SK-N-SH treated with all-trans-retinoic acid at 6 μM for 48 hours (cell line): ENCODE measurements around the gene RAB9B.
A peak's percentile ranks its signal among the peaks of the same experiment; 100 is the strongest.

Experiments
- ATAC-seq: fragments of 200-7000 bp; cut with Tn5 transposase; 3 replicates; pipeline ENCODE4 v1.9.1; 2020; ENCODE audit warnings: mild to moderate bottlenecking, moderate library complexity
- ARNTL ChIP-seq: fragments of 450-650 bp; formaldehyde crosslinking; IDR thresholded peaks from 2 replicates; pipeline ENCODE4 v1.5.0; 2020; ENCODE audit warnings: low read depth, mild to moderate bottlenecking, moderate library complexity, borderline replicate concordance
- BACH2 ChIP-seq: fragments of 250-450 bp; sonication (Bioruptor Pico); IDR thresholded peaks from 2 replicates; pipeline ENCODE4 v1.9.0; 2021; ENCODE audit warnings: mild to moderate bottlenecking, borderline replicate concordance
- CREB5 ChIP-seq: fragments of 250-450 bp; sonication (Bioruptor Pico); IDR thresholded peaks from 2 replicates; pipeline ENCODE4 v1.5.1; 2020; ENCODE audit warnings: low read depth, mild to moderate bottlenecking, moderate library complexity
- CSRNP3 ChIP-seq: fragments of 250-450 bp; sonication (Bioruptor Pico); IDR thresholded peaks from 2 replicates; pipeline ENCODE4 v1.5.1; 2021; ENCODE audit warnings: mild to moderate bottlenecking, moderate library complexity
- ISL1 ChIP-seq: fragments of 250-450 bp; sonication (Bioruptor Pico); IDR thresholded peaks from 2 replicates; pipeline ENCODE4 v2.1.2; 2022; ENCODE audit warnings: mild to moderate bottlenecking, moderate library complexity
- OSR1 ChIP-seq: fragments of 250-450 bp; sonication (Bioruptor Pico); IDR thresholded peaks from 2 replicates; pipeline ENCODE4 v1.8.0; 2022; ENCODE audit warnings: moderate library complexity, mild to moderate bottlenecking, inconsistent platforms
- PATZ1 ChIP-seq: fragments of 250-450 bp; sonication (Bioruptor Pico); IDR thresholded peaks from 2 replicates; pipeline ENCODE4 v1.8.0; 2020; ENCODE audit warnings: mild to moderate bottlenecking, moderate library complexity, borderline replicate concordance
- PPARA ChIP-seq: fragments of 250-450 bp; sonication (Bioruptor Pico); IDR thresholded peaks from 2 replicates; pipeline ENCODE4 v1.5.0; 2020; ENCODE audit warnings: mild to moderate bottlenecking, borderline replicate concordance
- RARB ChIP-seq: fragments of 250-450 bp; sonication (Bioruptor Pico); IDR thresholded peaks from 2 replicates; pipeline ENCODE4 v1.8.0; 2021; ENCODE audit warnings: mild to moderate bottlenecking, moderate library complexity
- SNAI2 ChIP-seq: fragments of 250-450 bp; sonication (Bioruptor Pico); IDR thresholded peaks from 2 replicates; pipeline ENCODE4 v1.5.0; 2020; ENCODE audit warnings: mild to moderate bottlenecking, moderate library complexity
- TSHZ2 ChIP-seq: fragments of 250-450 bp; sonication (Bioruptor Pico); IDR thresholded peaks from 2 replicates; pipeline ENCODE4 v1.5.0; 2020; ENCODE audit warnings: mild to moderate bottlenecking, moderate library complexity
- ZC3H10 ChIP-seq: fragments of 250-450 bp; sonication (Bioruptor Pico); IDR thresholded peaks from 2 replicates; pipeline ENCODE4 v1.5.1; 2021; ENCODE audit warnings: mild to moderate bottlenecking, moderate library complexity
- ZFP3 ChIP-seq: fragments of 250-450 bp; sonication (Bioruptor Pico); IDR thresholded peaks from 2 replicates; pipeline ENCODE4 v1.5.0; 2020; ENCODE audit warnings: mild to moderate bottlenecking, moderate library complexity
- ZFP30 ChIP-seq: fragments of 450-650 bp; formaldehyde crosslinking; IDR thresholded peaks from 2 replicates; pipeline ENCODE4 v1.5.0; 2022; ENCODE audit warnings: mild to moderate bottlenecking, moderate library complexity
- ZNF565 ChIP-seq: fragments of 450-650 bp; formaldehyde crosslinking; conservative IDR thresholded peaks from 2 replicates; pipeline ENCODE4 v1.5.0; 2020; ENCODE audit warnings: low read depth, mild to moderate bottlenecking, moderate library complexity
- ZNF8 ChIP-seq: fragments of 450-650 bp; formaldehyde crosslinking; IDR thresholded peaks from 2 replicates; pipeline ENCODE4 v1.5.0; 2020; ENCODE audit warnings: mild to moderate bottlenecking, moderate library complexity

The RAB9B gene

GRCh38 chrX:103792916-103793544 is 39.0 kb downstream of the RAB9B start:
- TF ChIP-seq ISL1 (0 out of 2 replicates have a peak, but pooled peaks have one; percentile 38), ZFP30 (CRISPR knock-in tag) (no peak)
- TF ChIP-seq, all 23 proteins: peak for 1
- peak; percentile 74 for ATAC-seq

- TF ChIP-seq ZNF565 (CRISPR knock-in tag) (no peak), ISL1 (0 out of 2 replicates have a peak, but pooled peaks have one; percentile 20)
- peak; percentile 56; the same call in 2 of the 3 replicates for ATAC-seq
Measured at GRCh38 chrX:103791826-103792485, 40.1 kb downstream of the RAB9B start.

GRCh38 chrX:103791228-103791627 is 40.8 kb downstream of the RAB9B start:
- peak; percentile 66 for ATAC-seq
- TF ChIP-seq PATZ1 (CRISPR knock-in tag) (no peak), OSR1 (CRISPR knock-in tag) (no peak), PPARA (CRISPR knock-in tag) (no peak), ARNTL (CRISPR knock-in tag) (no peak), ZFP3 (CRISPR knock-in tag) (no peak)

- no peak for ATAC-seq
- TF ChIP-seq TSHZ2 (CRISPR knock-in tag) (no peak), SNAI2 (no peak), ZC3H10 (CRISPR knock-in tag) (no peak), ISL1 (no peak)
- TF ChIP-seq, all 23 proteins: peak for 0
Measured at GRCh38 chrX:103789004-103789403, 43.1 kb downstream of the RAB9B start.

GRCh38 chrX:103783971-103784370 is 48.1 kb downstream of the RAB9B start:
- ATAC-seq, result no peak
- no peak for TF ChIP-seq RARB (CRISPR knock-in tag)
- TF ChIP-seq ZFP30 (CRISPR knock-in tag), result no peak
- no peak for TF ChIP-seq CSRNP3 (CRISPR knock-in tag)
- TF ChIP-seq ARNTL (CRISPR knock-in tag), result no peak
- TF ChIP-seq ZNF8 (CRISPR knock-in tag), result no peak
- TF ChIP-seq SNAI2, result no peak
- TF ChIP-seq ZC3H10 (CRISPR knock-in tag), result no peak
- TF ChIP-seq PPARA (CRISPR knock-in tag), result no peak
- no peak for TF ChIP-seq PATZ1 (CRISPR knock-in tag)
- no peak for TF ChIP-seq BACH2 (CRISPR knock-in tag)
- TF ChIP-seq CREB5 (CRISPR knock-in tag), result no peak
